B cell (primary cell): ENCODE results near the gene HOXD9.

Source experiments
- CTCF ChIP-seq: fragments of 200-600 bp; IDR thresholded peaks from one replicate; pipeline ENCODE4 v1.8.0; 2022; ENCODE audit warnings: antibody characterized with exemption, mild to moderate bottlenecking
- EZH2 ChIP-seq: IDR thresholded peaks from 2 replicates; pipeline ENCODE4 v1.6.1; 2012; ENCODE audit warnings: borderline replicate concordance, low read depth, mild to moderate bottlenecking, moderate library complexity, low read length; ENCODE audit not compliant: insufficient read depth, poor library complexity, severe bottlenecking

GRCh38 chr2:176096243-176096985 lies 26.1 kb upstream of the HOXD9 start:
- TF ChIP-seq CTCF, result no peak
- TF ChIP-seq EZH2, result peak; percentile 25
